Mesendoderm (in vitro differentiated cells): Measurements from ENCODE around the gene SLC8A3.

Experiments
- DNase-seq: peaks from one replicate; pipeline ENCODE4 v3.0.0; 2013
- H2AK5ac ChIP-seq: 2 replicates; pipeline ENCODE4 v1.6.1; 2013; ENCODE audit warnings: low read length, inconsistent platforms
- H2BK120ac ChIP-seq: 2 replicates; pipeline ENCODE4 v1.6.1; 2013; ENCODE audit warnings: low read depth, mild to moderate bottlenecking, low read length, moderate library complexity, mixed read lengths
- H2BK15ac ChIP-seq: replicated peaks from 2 replicates; pipeline ENCODE4 v1.6.1; 2013; ENCODE audit warnings: low read depth, mild to moderate bottlenecking, moderate library complexity
- H2BK5ac ChIP-seq: 2 replicates; pipeline ENCODE4 v1.6.1; 2013; ENCODE audit warnings: low read length, inconsistent platforms
- H3K18ac ChIP-seq: 2 replicates; pipeline ENCODE4 v1.6.1; 2013; ENCODE audit warnings: mild to moderate bottlenecking, low read length, mixed read lengths
- H3K23ac ChIP-seq: one replicate; pipeline ENCODE4 v1.6.1; 2013; ENCODE audit warnings: low read length
- H3K27ac ChIP-seq: 2 replicates; pipeline ENCODE4 v1.5.1; 2013; ENCODE audit warnings: low read depth, mild to moderate bottlenecking, inconsistent platforms, low read length, moderate library complexity
- H3K27me3 ChIP-seq: 2 replicates; pipeline ENCODE4 v1.6.1; 2013; ENCODE audit warnings: low read length, control low read depth, mild to moderate bottlenecking, inconsistent platforms; ENCODE audit not compliant: insufficient read depth, poor library complexity
- H3K36me3 ChIP-seq: 2 replicates; pipeline ENCODE4 v1.6.1; 2013; ENCODE audit warnings: low read length, inconsistent platforms; ENCODE audit not compliant: control insufficient read depth, insufficient read depth
- H3K4ac ChIP-seq: one replicate; pipeline ENCODE4 v1.6.1; 2013; ENCODE audit warnings: low read depth, mild to moderate bottlenecking, low read length, moderate library complexity
- H3K4me1 ChIP-seq: 2 replicates; pipeline ENCODE4 v1.6.1; 2013; ENCODE audit warnings: low read depth, low read length, inconsistent platforms; ENCODE audit not compliant: control insufficient read depth
- H3K4me2 ChIP-seq: 2 replicates; pipeline ENCODE4 v1.6.1; 2013; ENCODE audit warnings: low read length
- H3K4me3 ChIP-seq: 2 replicates; pipeline ENCODE4 v1.5.1; 2013; ENCODE audit warnings: mild to moderate bottlenecking, low read length
- H3K56ac ChIP-seq: one replicate; pipeline ENCODE4 v1.6.1; 2013; ENCODE audit warnings: low read length
- H3K79me1 ChIP-seq: 2 replicates; pipeline ENCODE4 v1.6.1; 2013; ENCODE audit warnings: low read length, inconsistent platforms
- H3K79me2 ChIP-seq: 2 replicates; pipeline ENCODE4 v1.6.1; 2013; ENCODE audit warnings: mild to moderate bottlenecking, low read length; ENCODE audit not compliant: control insufficient read depth, insufficient read depth
- H3K9ac ChIP-seq: 2 replicates; pipeline ENCODE4 v1.6.1; 2013; ENCODE audit warnings: low read length, inconsistent platforms
- H4K5ac ChIP-seq: one replicate; pipeline ENCODE4 v1.6.1; 2013; ENCODE audit warnings: low read length
- H4K8ac ChIP-seq: one replicate; pipeline ENCODE4 v1.6.1; 2013; ENCODE audit warnings: low read depth, mild to moderate bottlenecking, control low read depth, low read length, moderate library complexity
- WGBS: extraction: QIAGEN DNeasy Blood & Tissue Kit; methylation state at CpG from one replicate; pipeline ENCODE4 v1.1.7; 2013; ENCODE audit warnings: low lambda C conversion rate, missing lambda C conversion rate; ENCODE audit not compliant: insufficient coverage; ENCODE audit errors: extremely low coverage; 5-methylcytosine and 5-hydroxymethylcytosine counted together

SLC8A3 gene

GRCh38 chr14:70082394-70082793 is 106.4 kb downstream of the SLC8A3 start:
- Histone ChIP-seq H3K79me2 (no peaks in the 10 kb centered on the region), H2BK120ac (no peak overlapping the region), H3K4me3 (no peak overlapping the region), H3K18ac (no peak overlapping the region), H3K4me2 (no peak overlapping the region), H4K5ac (no peak overlapping the region), H3K4ac (no peak overlapping the region), H2AK5ac (no peak overlapping the region), H3K79me1 (no peaks in the 10 kb centered on the region), H4K8ac (no peak overlapping the region), H2BK5ac (no peak overlapping the region), H2BK15ac (no peak overlapping the region), H3K4me1 (no peaks in the 10 kb centered on the region), H3K9ac (no peak overlapping the region), H3K27ac (no peak overlapping the region), H3K27me3 (no peaks in the 10 kb centered on the region), H3K56ac (no peak overlapping the region), H3K36me3 (no peaks in the 10 kb centered on the region), H3K23ac (no peak overlapping the region)
- DNase-seq: no peak
- no CpG with 5 or more reads among the region's 2 CpGs for WGBS

GRCh38 chr14:70080076-70080475 is 108.7 kb downstream of the SLC8A3 start:
- Histone ChIP-seq H4K5ac (no peak overlapping the region), H4K8ac (no peak overlapping the region), H2BK15ac (no peak overlapping the region), H3K23ac (no peak overlapping the region), H3K9ac (no peak overlapping the region), H3K27me3 (no peaks in the 10 kb centered on the region), H3K18ac (no peak overlapping the region), H3K4ac (no peak overlapping the region), H3K56ac (no peak overlapping the region), H2BK5ac (no peak overlapping the region), H3K4me1 (no peaks in the 10 kb centered on the region), H3K4me3 (no peak overlapping the region), H3K4me2 (no peak overlapping the region), H3K36me3 (no peaks in the 10 kb centered on the region), H3K79me2 (no peaks in the 10 kb centered on the region), H2AK5ac (no peak overlapping the region), H2BK120ac (no peak overlapping the region), H3K79me1 (no peaks in the 10 kb centered on the region), H3K27ac (no peak overlapping the region)
- no peak for DNase-seq
- WGBS: no CpG with 5 or more reads among the region's 6 CpGs

GRCh38 chr14:70078329-70078728 is 110.4 kb downstream of the SLC8A3 start:
- H3K4me1 ChIP-seq: no peaks in the 10 kb centered on the region
- H3K79me1 ChIP-seq: no peaks in the 10 kb centered on the region
- no peak overlapping the region for H3K56ac ChIP-seq
- no peak overlapping the region for H3K27ac ChIP-seq
- no peaks in the 10 kb centered on the region for H3K36me3 ChIP-seq
- DNase-seq: no peak
- H3K4ac ChIP-seq: no peak overlapping the region
- H3K23ac ChIP-seq: no peak overlapping the region
- H3K79me2 ChIP-seq: no peaks in the 10 kb centered on the region
- H3K27me3 ChIP-seq: no peaks in the 10 kb centered on the region
- no peak overlapping the region for H3K9ac ChIP-seq
- no peak overlapping the region for H4K8ac ChIP-seq
- no peak overlapping the region for H2AK5ac ChIP-seq
- no peak overlapping the region for H2BK5ac ChIP-seq
- no peak overlapping the region for H3K18ac ChIP-seq
- no peak overlapping the region for H2BK120ac ChIP-seq
- H4K5ac ChIP-seq: no peak overlapping the region
- no peak overlapping the region for H3K4me2 ChIP-seq
- H3K4me3 ChIP-seq: no peak overlapping the region
- H2BK15ac ChIP-seq: no peak overlapping the region

- Histone ChIP-seq H3K79me1 (no peaks in the 10 kb centered on the region), H3K56ac (no peak overlapping the region), H3K18ac (no peak overlapping the region), H3K27ac (no peak overlapping the region), H4K5ac (no peak overlapping the region), H3K9ac (no peak overlapping the region), H3K23ac (no peak overlapping the region), H3K79me2 (no peaks in the 10 kb centered on the region), H3K4ac (no peak overlapping the region), H2BK15ac (no peak overlapping the region), H3K36me3 (no peaks in the 10 kb centered on the region), H3K27me3 (no peaks in the 10 kb centered on the region), H2BK120ac (no peak overlapping the region), H3K4me1 (no peaks in the 10 kb centered on the region), H2BK5ac (no peak overlapping the region), H4K8ac (no peak overlapping the region), H3K4me2 (no peak overlapping the region), H2AK5ac (no peak overlapping the region), H3K4me3 (no peak overlapping the region)
- no CpG with 5 or more reads among the region's 2 CpGs for WGBS
- no peak for DNase-seq
Observed at GRCh38 chr14:70077720-70078119, 111.0 kb downstream of the SLC8A3 start.

GRCh38 chr14:70077005-70077404 is 111.7 kb downstream of the SLC8A3 start:
- no peak overlapping the region for H3K9ac ChIP-seq
- no peak for DNase-seq
- H3K4ac ChIP-seq: no peak overlapping the region
- H3K4me3 ChIP-seq: no peak overlapping the region
- no peak overlapping the region for H2BK120ac ChIP-seq
- no peak overlapping the region for H3K4me2 ChIP-seq
- no peak overlapping the region for H2BK5ac ChIP-seq
- H3K4me1 ChIP-seq: no peaks in the 10 kb centered on the region
- H3K79me1 ChIP-seq: no peaks in the 10 kb centered on the region
- no peak overlapping the region for H3K27ac ChIP-seq
- H4K8ac ChIP-seq: no peak overlapping the region
- H3K56ac ChIP-seq: no peak overlapping the region
- WGBS: no CpG with 5 or more reads among the region's 3 CpGs
- no peak overlapping the region for H3K18ac ChIP-seq
- no peaks in the 10 kb centered on the region for H3K27me3 ChIP-seq
- H4K5ac ChIP-seq: no peak overlapping the region
- no peak overlapping the region for H3K23ac ChIP-seq
- no peaks in the 10 kb centered on the region for H3K36me3 ChIP-seq
- no peaks in the 10 kb centered on the region for H3K79me2 ChIP-seq
- H2BK15ac ChIP-seq: no peak overlapping the region
- no peak overlapping the region for H2AK5ac ChIP-seq

- H3K23ac ChIP-seq: no peak overlapping the region
- WGBS: no CpG with 5 or more reads among the region's 3 CpGs
- H3K27me3 ChIP-seq: no peaks in the 10 kb centered on the region
- no peak overlapping the region for H2AK5ac ChIP-seq
- H4K8ac ChIP-seq: no peak overlapping the region
- no peaks in the 10 kb centered on the region for H3K36me3 ChIP-seq
- H3K79me2 ChIP-seq: no peaks in the 10 kb centered on the region
- H3K9ac ChIP-seq: no peak overlapping the region
- H3K4ac ChIP-seq: no peak overlapping the region
- H2BK15ac ChIP-seq: no peak overlapping the region
- H3K79me1 ChIP-seq: no peaks in the 10 kb centered on the region
- no peak overlapping the region for H4K5ac ChIP-seq
- no peak overlapping the region for H2BK120ac ChIP-seq
- DNase-seq: peak; percentile 81
- no peak overlapping the region for H3K4me3 ChIP-seq
- no peak overlapping the region for H3K56ac ChIP-seq
- no peak overlapping the region for H3K27ac ChIP-seq
- no peak overlapping the region for H3K4me2 ChIP-seq
- no peaks in the 10 kb centered on the region for H3K4me1 ChIP-seq
- H2BK5ac ChIP-seq: no peak overlapping the region
- no peak overlapping the region for H3K18ac ChIP-seq
Observed at GRCh38 chr14:70073924-70074566, 114.7 kb downstream of the SLC8A3 start.
